HG03342 (cell line): ENCODE measurements around the gene PGC.
"Not testable (repeated sequence)": the region's sequence is repeated elsewhere in the genome, so short reads cannot be mapped to it uniquely, and the experiment has no call there.

Source experiments
- ATAC-seq: cut with Tn5 transposase; IDR thresholded peaks from one replicate; pipeline ENCODE4 v1.9.1; 2021; ENCODE audit warnings: mild to moderate bottlenecking, moderate library complexity; ENCODE audit not compliant: unreplicated experiment

PGC gene

DNA sequence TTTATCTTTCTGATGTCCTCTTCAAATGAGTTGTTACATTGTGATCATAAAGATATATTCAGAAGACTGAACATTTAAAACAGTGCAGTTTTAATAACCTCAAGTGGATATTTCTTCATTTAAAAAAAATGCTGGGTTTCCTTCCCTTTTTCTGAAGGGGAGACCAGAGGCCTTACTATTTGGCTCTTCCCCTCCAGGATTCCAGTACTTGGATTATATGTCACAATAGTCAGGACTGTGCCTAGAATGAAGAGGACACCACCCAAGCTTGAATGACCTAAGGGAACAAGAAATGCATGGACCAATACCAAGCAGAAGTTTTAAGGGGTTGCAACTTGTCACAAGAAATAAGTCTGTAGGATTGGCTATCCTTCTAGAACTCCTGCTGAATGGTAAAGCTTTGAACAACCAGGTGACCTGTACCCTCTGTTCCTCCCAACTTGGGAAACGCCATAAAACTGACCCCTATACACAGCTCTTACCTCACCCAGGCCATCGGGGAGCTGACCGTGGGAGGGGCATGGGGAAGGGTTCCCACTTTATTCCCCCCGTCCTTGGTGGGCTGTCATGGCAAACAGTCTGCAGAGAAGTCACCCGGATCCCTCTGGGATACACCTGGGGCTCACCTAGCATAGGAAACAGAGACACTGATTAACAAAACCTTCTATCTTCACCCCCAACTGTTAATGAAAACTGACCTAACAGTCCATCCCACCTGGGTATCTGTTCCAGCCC, 30.5 kb upstream of the PGC start:
- no peak for ATAC-seq

DNA sequence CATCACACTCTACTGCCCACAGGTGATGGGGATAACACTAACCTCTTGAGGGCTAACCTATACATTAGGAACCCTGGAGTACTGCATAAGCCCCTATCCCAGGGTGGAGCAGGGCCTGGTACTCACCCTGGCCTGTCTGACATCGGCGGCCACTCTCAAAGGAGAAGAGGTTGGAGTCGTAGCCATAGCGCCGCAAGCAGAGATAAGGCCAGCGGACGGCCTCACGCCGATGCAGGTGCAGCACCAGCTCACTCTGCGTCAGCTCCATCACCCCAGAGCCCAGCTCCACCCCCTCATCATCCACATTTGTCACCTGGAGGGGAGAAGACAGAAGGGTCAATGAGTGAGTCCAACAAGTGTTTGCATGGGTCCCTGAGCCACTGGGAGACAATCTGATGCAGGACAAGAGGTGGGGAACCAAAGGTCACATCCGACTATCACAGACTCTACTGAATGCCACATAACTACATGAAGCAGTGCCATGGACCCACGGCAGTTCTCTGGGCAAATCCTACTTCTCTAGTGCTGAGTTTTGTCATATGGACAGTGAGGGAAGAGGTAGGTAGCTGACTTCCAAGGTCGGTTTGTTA, 28.2 kb upstream of the PGC start:
- no peak for ATAC-seq

DNA sequence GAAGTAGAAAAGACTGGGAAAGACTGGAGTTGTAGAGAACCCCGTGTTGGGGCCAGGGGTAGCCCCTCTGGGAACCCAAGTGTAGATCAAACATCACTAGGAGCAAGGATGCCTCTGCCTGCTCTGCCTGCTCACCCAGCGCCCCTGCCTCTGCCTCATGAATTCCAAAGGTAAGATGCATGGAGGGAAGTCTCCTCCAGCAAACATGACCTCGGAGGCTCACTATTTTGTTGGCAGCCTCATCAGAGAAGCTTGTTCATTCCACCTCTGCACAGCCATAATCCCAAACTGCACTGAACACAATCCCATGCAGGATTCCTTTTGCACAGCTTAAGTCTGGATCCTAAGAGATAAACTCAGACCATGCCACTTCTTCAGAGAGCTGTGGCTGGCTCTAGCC, 27.6 kb upstream of the PGC start:
- no peak for ATAC-seq

DNA sequence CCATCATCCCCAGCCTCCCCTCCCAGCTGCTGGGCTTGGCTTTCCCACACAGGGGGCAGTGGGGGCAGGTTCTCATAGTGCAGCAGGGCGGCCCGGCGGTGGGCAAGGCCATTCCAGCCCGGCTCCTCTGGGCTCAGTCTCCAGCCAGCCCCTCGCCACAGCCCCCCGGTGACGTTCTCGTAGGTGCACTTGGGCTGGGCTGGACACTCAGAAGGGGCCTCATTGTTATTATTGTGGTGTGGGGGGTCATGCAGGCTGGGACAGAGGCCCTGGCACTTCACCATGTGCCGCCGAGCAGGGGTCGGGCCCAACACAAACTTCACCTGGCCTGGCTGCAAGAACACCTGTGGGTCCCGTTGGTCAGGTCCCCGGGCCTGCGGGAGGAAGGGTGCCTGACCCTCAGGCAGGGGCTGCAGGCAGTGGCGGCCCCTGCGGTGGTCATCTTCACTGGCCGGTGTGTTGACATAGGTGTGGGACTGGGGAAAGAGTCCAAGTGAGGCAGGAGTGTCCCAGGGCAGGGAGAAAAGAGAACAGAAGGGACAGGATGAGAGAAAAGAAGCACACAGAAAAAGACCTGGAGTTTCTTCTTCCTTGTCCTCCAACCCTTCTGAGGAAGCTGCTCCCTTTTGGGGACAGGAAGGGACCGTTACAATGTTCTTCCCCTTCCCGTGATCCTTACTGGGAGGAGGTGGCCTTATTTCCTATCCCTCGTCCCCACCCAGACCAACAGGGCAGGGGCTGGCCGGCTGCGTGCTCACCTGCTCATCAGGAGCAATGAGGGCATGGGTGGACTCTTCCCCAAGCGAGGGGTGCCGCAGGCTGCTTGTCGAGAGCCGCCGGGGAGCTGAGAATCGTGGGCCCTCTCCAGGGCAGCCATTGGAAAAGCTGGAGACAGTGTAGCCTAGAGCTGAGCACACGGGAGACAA, 24.1 kb upstream of the PGC start:
- no peak for ATAC-seq

DNA sequence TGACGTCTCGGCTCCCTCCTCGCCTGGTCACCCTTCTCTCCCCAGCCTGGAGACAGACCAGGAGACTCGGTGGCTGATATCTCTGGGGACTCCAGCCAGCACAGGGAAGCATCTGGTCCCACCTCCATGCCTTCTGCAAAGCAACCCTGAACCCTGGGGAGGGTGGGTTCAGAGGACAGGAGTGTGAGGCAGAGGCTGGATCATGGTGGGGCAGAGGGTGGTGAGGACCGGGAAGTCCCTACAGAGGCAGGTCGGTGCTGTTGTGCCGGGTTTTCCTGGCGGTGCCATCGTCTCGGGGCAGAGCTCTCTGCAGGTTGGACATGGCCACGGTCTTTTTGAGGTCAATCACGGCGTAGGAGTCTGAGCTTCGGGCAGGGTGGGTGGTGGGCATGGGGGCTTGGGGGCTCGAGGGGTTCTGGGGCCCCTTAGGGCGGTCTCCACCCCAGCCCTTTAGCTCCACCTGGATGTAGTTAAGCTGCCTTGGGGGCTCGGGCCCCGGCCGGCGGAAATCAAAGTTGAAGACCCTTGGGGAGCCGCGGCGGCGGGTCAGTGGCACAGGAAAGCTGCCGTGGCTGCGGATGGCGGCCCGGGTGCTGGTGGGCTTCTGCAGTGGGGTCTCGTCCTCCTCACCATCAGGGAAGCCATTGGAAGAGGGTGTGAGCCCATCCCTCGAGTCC, 23.3 kb upstream of the PGC start:
- ATAC-seq, result no peak

DNA sequence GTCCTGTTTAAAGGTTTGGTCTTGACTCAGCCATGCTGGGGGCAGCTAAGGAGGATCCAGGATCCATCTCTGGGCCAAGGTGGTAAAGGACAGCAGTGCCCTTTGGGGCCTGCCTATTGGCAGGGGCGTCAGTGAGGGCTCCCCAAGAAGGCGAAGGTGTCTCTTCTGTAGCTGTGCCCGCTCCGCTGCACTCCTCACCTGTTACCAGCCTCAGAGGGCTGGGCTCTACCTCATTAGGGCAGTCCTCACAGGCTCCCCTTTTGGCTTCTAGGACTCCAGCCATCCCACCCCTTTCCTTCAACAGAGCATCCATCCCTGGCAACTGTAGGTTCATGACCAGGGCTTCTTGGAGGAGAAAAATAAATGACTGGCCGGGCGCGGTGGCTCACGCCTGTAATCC, 22.2 kb upstream of the PGC start:
- no peak for ATAC-seq

DNA sequence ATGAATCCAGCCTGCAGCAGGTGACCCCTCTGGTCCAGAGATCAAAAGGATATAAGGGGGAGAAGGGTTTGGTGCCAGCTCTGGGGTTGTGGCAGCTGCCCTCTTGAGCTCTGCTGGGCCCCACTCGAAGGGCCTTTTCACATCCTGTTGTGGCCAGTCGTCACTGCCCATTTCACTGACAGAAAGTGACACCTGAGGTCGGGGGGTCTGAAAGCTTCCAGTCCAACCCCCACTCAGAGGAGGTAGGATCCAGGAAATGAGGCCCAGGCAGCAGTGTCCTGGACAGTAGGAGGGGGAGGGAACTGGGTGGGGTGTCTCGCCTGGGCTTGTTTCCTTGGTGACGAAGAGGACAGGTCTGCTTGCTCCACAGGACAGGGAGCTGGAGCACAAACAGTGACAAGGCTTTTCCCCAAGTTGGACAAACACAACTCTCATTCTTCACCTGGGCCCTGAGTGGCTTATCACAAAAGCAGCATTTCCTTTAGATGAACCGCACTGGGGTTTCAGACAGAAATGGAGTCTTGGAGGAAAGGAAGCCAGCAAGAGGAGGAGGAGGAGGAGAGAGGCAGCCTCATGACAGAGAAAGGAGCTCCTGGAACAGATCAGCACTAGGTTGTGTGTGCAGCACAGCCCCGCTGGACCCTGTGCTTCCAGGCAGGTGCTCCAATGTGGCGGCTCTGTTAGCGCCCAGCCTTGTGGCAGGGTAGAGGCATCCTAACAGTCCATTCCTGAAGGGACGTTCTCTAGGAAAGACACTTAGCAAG, 21.5 kb upstream of the PGC start:
- no peak for ATAC-seq

DNA sequence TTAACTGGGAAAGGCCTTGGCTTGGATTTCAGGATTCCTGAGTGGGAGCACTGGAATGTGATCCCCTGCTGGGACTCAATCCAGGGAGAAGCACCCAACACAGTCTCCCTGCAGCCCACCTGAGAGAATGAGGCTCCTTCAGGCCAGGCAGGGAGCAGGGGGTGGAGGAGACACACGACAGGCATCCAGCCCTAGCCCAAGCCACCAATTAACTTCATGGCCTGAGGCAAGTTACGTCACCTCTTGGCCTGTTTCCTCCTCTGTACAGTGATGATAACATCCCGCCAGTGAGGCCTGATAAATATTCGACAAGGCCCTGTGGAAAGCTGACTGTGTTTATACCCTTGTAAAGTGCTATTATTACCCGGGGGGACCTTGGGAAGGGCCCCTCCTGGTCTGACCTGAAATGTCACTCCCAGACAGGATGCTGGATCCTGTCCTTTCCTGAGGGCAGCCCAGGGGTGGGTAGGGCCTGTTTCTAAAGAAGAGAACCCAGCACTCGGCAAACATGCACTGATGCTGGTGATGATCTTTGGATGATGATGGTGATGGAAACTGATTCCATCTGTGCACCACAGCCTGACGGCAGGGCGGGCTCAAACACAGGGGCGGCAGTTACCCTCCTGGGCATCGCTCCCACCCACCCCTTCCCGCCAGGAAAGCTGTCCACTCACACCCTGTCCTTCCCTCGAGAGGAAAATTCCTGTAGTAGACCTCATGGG, 20.1 kb upstream of the PGC start:
- ATAC-seq, result no peak

DNA sequence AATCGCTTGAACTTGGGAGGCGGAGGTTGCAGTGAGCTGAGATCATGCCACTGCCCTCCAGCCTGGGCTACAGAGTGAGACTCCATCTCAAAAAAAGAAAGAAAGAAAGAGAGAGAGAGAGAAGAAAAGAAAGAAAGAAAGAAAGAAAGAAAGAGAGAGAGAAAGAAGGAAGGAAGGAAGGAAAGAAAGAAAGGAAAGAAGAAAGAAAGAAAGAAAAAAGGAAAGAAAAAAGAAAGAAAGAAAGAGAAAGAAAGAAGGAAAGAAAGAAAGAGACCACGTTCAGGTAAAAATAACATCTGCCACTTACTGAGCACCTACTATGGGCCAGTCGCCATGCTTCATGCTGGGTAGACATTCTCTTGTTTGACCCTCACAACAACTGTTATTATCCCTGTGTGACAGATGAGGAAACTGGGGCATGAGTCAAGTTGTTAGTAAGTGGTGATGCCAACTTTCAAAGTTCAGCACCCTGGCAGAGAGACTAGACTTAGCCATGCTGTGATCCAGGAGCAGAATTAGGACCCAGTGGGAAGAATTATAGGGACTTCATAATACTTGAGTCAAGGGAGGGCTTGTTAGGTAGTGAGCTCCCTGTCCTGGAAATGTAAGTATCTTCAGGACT, 19.0 kb upstream of the PGC start:
- ATAC-seq, result not testable (repeated sequence)

DNA sequence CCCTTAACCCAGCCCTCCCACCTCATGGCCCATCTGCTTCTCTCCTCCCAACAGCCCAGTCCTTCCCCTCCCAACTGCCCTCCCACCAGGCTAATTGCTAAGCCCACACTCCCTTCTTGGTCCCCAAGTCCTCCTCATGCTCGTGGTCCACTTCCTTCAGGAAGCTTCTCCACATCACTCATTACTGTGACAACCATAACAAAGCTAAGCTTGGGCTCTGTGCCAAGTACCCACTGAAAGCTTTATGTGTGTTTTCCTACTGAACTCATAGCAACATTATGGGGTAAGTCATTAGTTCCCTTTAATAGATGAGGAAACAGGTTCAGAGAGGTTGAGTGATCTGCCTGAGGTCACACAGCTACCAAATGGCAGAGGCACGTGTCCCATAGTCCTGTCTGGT, 16.3 kb upstream of the PGC start:
- ATAC-seq, result no peak

DNA sequence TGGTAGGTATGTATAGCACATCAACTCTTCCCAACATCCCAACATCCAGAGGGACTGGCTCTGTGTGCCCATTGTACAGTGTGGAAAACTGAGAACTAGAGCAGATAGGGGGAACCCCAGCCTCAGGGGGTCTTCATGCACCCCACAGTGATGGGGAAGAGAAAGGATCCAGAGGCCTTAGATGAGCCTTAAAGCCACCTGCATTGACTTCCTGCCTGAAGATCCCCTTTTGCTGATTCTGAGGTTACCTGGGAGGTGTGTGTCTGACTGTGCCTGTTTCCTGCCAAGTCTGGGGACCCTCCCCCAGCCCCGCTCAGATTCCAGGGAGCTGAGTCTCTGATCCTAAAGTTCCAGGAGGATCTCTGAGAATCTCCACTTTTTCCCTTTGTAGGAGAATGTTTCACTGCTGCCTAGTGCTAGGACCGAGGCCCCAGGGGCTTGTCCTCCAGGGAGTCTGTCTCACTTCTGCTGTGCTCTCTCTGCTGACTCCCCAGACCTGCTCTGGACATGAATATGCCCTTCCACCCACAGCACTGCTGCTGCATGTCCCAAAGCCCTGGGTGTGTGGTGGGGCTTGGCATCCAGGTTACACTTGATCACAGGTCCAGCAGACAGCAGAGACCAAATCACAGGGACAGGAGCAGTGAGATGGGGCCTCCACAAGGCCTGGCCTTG, 12.8 kb upstream of the PGC start:
- no peak for ATAC-seq

DNA sequence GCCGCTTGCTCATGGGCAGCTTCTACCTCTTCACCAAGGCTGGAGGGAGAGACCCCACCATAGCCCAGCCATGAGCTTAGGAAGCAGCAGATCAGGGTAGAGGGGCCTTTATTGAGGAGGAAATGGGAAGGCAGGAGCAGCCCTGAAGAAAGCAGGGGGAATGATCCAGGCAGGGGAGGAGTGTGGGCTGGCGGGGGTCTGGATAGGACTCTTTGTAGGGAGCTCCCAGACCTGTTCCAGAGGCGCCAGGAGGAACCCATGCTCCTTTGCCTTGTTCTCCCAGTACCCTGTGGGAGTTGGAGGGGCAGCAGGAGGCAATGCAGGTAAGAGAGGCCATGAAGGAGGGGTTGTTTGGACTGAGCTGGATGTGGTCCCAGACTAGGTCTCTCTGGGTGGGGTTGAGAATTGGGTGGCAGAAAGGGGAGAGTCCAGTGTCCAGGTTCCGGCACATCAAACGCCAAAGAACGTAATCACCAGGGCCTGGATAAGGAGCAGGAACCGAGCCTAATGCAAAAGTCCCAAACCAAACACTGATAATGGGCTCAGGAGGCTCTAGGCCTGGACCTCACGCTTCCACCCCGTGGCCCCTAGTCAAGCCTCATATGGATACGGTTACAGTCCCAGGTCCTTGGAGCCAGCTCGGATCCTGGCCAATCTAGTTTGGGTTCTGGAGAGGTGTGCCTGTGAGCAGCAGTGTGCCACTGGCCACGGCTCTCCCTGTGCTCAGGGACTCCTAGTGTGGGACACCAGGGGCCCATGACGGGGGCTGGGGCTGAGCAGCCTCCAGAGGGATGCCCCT, 12.1 kb upstream of the PGC start:
- no peak for ATAC-seq

DNA sequence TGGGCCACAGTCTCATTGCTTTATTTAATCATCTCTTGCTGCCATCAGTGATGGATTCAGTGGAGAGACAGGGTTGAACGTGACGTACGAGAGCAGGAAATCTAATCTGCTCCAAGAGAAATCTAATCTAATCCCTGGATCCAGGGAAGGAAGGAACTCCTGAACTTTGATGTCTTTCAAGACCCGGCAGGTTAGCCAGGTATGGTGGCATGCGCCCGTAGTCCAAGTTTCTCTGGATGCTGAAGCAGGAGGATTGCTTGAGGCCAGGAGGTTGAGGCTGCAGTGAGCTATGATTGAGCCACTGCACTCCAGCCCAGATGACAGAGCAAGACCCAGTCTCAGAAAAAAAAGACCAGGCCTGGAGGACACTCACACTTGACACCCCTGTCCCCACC, 11.4 kb upstream of the PGC start:
- no peak for ATAC-seq

DNA sequence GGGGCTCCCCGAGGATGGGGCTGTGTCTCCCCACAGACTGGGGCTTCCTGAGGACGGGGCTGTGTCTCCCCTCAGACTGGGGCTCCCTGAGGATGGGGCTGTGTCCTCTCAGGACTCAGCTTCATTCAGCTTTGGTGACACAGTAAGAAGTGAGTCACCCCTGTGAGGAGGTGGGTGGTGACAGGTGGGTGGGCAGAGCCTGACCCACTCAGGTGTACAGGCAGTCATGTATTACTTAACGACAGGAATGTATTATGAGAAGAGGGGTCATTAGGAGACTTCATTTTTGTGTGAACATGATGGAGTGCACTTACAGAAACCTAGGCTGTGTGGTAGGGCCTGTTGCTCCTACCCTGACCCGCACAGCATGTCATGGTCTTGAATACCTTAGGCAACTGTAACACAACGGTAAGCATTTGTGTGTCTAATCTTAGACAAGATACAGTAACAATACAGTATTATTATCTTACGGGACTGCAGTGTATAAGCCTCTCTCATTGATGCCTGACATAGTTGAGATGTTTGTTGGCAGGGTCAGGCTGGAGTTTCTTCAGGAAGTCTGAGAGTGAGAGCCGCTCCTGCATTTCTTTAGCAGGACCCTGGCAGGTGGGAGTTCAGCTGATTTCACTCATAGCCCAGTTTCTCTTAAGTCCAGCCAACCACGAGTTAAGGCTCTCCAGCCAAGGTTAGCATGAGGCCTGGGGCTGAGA, 10.9 kb upstream of the PGC start:
- no peak for ATAC-seq

DNA sequence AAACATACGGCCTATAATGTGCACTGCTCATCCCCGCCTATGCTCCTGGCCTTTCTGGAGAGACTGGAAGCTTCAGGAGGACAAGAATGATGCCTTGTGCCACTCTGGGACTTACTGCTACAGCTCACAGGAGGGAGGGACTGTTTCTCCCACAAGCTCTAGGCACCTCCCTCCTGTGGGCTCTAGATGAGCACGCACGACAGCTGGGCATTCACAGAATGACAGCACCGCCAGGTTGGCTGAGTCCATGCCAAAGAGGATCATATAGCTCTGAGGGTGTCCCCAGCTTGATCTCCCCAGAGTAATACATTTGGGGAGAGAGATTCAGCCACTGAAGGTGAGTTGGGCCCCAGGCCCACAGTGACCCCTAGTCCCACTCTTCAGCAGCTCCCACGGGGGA, 10.1 kb upstream of the PGC start:
- no peak for ATAC-seq

DNA sequence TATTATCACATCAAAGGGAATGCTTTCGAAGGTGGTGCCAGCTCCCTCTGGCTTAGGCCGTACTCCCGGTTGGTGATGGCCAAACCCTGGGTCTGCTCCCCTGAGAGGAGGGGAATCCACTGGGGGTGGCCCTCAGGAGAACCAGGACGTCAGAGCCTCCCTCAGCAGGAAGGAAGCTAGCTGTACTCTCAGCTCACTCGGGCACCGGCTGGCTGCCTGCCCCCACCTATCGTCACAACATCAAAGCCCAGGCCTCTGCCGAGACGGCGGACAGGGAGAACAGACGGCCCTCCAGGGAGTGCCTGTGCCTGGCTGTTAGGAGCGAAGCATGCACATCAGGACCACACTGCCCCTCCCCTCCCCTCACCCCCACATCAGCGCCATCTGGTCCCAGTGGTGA, 9.2 kb upstream of the PGC start:
- no peak for ATAC-seq

DNA sequence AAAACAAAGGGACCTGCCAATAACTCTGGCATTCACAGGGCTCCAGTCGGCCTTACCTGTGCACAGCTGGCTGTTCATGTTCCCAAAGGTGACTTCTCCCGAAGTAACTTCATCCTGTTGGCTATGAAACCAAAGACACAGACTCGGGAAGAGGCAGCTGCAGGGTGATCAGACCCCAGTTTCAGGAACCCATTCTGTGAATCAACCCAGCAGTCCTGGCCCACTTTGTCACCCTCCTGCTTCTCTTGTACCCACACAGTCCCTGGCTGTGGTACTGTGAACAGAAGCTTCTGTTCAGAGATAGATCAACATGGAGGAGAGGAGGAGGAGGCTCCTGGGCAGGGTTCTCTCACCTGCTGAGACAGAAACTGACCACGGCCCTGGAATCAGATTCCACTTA, 8.7 kb upstream of the PGC start:
- ATAC-seq, result no peak

DNA sequence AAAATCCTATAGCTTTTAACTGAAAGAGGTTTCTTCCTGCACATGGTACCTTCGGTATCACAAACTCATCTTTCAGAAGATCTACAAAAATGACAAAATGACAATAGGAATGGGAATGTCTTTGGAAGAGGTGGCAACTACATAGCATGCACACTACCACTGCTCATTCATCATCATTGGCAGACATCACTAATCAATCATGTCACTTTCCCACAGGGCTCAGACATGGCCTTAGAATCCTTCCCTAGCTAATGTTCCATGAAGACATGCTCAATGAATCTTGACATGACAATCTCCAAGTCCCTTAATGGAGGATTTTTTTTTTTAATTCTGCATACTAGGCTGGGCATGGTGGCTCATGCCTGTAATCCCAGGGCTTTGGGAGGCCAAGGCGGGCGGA, 3.2 kb upstream of the PGC start:
- no peak for ATAC-seq
